Activated CD4-positive, alpha-beta T cell treated with anti-CD3 and anti-CD28 coated beads, Interleukin-2, amount 50 U/mL, for 1 hour (primary cell): ENCODE data around the gene LFNG.
"Not testable (repeated sequence)": the region's sequence is repeated elsewhere in the genome, so short reads cannot be mapped to it uniquely, and the experiment has no call there.

ENCODE experiments used
- DNase-seq: peaks from one replicate; pipeline ENCODE4 v3.0.0-alpha.2; 2020

The LFNG gene

DNA sequence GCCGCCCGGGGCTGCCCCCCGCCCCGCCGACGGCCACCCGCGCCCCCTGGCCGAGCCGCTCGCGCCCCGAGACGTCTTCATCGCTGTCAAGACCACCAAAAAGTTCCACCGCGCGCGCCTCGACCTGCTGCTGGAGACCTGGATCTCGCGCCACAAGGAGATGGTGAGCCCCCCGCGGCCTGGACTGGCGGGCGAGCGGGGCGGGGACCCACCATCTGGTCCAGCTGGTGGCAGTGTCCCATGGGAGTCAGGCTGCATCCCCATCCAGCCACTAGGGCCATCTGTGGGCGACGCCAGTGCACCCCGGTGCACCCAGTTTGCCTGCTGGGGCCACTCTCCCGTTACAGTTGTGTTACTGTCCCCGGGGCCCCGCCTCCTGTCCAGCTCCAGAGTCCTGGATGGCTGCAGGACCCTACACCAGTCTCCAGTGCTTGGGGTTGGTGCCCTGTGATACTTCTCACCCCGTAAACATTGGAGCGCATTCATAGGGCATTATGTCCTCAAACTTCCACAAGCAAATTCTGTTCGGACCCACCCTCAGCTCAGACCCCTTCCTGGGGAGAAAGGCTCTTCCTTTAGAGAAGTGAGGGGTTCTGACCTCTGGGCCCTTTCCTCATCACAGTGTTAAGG is 672 bp downstream of the LFNG start:
- no peak for DNase-seq

DNA sequence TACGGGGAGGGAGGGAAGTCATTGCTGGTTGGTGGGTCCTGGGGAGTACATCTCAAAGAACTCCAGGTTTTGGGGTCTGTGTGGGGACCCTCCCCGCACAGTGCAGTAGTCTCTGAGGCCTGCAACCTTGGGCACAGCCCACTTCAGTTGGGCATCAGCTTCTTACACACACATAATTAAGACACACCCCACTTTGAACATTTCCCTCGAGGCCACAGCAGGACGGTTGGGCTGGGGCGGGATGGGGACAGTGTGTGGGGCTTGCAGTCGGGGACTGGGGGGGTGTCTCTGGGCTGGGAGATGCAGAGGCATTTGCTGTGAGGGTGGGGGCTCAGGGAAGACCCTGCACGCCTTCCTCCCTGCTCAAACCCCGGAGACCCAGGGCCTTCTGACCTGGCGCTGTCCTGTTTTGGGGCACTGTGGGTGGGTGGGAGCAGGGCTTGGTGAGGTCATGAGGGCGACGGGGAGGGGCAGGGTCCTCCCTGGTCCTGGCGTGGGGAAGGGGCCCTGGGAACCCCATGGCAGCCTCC is 1.3 kb downstream of the LFNG start:
- no peak for DNase-seq

- DNase-seq = no peak
These were observed 1.8 kb downstream of the LFNG start for GRCh38 chr7:2521341-2521745.

- DNase-seq = peak; percentile 66
These were observed 2.5 kb downstream of the LFNG start for GRCh38 chr7:2521952-2522591.

DNA sequence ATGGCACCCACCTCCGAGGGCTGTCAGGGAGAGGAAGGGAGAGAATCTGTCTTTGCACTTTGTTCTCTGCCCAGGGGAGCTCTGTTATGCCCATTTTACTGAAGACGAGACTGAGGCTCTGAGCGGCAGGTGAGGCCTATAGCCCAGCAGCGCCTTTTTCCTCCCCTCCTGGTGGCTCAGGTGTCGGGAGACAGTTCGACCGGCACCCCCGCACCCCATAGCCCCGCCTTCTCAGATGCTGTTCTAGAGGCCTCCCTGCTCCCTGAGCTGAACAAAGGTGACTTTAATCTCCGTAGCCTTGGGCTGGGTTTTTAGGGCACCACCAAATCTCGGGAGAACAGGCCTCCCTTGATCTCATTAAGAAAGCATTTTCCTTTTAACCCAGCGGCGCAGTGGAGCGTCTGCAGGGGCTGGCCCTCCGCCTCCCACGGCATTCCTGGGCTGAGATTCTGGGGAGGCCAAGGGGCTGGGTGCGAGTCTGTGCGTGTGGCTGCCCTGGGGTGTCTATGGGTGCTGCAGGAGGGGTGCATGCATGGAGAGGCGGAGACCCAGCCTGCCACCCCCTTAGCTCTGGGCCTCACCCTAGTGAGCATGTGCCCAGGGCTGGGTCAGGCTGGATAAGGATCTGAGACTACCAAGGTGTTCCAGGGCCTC is 3.3 kb downstream of the LFNG start:
- no peak for DNase-seq

DNA sequence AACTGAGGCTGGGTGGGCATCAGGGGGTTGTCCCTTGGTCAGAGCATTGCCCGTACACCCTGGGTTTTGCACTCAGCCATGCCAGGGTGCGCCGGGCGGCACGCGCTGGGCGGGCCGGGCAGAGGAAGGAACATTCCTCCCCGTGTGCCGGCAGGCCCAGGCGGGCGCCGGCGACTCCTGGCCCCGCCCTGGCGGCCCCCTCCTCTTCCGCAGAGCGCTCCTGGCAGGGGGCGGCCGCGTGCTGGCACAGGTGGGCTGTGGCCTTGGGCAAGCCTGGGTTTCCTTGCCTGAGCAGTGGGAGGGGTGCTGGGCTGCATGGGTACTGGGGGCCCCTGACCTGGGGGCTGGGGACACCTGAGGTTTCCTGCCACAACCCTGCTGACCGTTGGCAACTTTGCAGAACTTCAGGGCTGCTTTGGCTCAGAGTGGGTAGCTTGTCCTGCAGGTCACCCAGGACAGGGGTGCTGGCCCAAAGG is 3.9 kb downstream of the LFNG start:
- no peak for DNase-seq

DNA sequence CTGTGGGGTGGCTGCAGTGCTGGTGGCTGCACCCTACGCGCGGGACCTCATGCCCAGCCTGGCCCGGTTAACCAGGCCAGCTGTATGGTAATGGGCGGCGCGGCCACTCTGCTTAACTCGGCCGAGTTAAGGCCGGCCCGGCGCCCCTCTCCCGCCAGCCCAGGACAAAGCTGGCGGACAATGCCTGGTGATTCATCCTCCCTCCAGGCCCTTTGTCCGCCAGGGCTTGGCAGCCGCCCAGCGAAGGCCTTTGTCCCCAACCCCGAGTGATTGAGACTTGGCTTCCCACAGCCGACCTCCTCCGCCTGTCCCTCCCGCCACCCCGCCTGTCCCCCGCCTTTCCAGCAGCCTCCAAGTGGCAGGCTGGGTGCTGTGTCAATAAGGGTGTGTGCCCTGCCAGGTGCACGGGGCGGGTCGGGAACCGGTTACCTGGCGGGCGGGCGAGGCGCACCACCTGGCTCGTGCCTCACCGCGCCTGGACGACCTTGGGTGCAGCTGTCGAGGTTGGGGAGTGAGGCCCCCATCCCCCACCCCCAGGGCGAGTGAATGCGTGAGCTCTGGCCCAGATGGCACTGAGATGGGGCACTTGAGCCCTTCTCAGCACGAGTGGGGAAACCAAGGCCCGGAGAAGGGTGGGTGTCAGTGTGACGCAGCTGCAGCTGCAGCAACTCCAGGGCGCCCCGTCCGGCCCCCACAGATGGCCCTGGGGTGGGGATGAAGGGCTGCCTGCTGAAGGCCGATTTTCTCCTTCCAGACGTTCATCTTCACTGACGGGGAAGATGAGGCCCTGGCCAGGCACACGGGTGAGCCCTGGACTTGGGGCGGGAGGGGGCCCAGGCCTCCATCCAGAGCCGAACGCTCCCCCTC is 4.6 kb downstream of the LFNG start:
- no peak for DNase-seq

DNA sequence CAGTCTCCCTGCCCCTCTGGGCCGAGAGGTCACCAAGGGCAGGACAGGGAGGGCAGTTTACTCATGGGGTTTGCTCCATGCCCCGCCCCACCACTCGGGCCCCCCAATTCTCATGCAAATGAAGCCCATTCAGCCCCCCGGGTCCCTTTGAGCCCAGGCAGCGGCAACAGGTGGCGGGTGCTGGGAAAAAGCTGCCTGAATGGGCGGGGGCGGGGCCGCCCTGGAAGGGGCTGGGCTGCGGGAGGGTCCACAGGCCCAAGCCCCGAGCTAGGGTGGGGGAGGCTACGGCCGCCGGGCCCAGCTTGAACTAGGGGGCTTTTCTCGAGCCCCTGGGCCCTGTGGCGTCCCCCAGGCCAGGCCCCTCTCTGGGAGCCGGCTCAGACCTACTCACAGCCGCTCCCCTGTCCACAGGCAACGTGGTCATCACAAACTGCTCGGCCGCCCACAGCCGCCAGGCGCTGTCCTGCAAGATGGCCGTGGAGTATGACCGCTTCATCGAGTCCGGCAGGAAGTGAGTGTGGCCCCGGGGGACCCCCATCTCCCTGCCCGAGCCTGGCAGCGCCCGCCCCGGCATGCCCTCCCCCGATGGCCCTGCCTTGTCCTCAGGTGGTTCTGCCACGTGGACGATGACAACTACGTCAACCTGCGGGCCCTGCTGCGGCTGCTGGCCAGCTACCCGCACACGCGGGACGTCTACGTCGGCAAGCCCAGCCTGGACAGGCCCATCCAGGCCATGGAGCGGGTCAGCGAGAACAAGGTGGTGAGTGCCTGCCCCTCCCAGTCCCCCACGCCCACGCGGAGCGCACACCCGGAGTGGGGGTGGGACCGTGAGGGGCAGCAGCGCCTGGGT is 5.5 kb downstream of the LFNG start:
- DNase-seq = no peak

- no peak for DNase-seq
These were observed 6.4 kb downstream of the LFNG start for GRCh38 chr7:2525658-2526630.

- DNase-seq = no peak
These were observed 7.3 kb downstream of the LFNG start for GRCh38 chr7:2526659-2527504.

DNA sequence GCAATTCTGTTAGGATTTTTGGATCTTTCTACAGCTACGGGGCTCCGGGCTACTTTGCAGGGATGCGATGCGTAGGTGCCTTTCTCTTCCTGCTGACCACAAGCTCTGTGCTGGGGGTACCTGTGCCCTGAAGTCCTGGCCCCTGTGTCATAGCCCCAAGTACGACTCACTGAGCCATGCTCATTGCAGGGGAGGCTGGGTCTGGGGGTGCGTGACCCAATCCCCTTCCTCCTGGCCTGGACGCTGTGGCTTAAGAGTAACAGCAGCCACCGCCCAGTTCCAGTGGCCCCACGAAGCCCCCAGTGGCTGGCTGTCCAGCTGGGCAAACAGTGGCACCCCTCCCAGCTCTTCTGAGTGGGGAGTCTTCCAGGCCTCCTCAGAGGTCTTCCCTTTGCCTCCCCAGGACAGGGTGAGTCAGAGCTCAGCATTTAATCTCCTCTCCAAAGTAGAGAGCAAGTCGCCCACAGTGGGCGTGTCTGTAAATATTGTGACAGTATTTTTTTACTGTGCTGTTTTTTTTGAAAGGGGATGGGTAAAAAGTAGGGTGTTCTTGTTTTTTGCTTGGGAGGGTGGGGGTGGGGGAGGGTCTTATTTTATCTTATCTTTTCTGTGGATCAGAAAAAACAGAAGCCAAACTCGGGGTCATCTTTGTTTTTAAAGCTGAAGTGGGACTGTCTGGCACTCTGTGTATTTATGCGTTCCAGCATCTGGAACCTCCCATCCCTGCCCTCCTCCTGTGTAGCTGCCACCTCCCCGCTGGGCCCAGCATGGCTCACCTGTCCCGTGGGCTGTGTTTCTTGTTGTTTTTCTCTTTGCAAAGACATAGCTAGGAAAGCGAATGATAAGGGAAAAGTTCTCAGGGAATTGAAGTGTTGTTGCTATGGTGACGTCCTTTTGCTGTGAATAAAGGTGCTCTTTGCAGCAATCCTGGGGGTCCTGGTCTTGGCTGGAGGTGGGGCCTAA is 8.2 kb downstream of the LFNG start:
- peak; percentile 57 for DNase-seq

- no peak for DNase-seq
These were observed 9.0 kb downstream of the LFNG start for GRCh38 chr7:2528481-2529095.

GRCh38 chr7:2529161-2530070 is 9.8 kb downstream of the LFNG start:
- peak; percentile 46 for DNase-seq

GRCh38 chr7:2530071-2530987 is 10.8 kb downstream of the LFNG start:
- DNase-seq = peak; percentile 73

GRCh38 chr7:2530994-2531795 is 11.6 kb downstream of the LFNG start:
- DNase-seq = not testable (repeated sequence)
